IMR-90 (cell line): Measurements from ENCODE around the gene ECSCR. TPM values are rescaled to one million over a fixed set of nuclear protein-coding genes. Genes with fewer than 3 reads are reported as not detected.

Experiments
- ATAC-seq: fragments of 200-7000 bp; cut with Tn5 transposase; 2 replicates; pipeline ENCODE4 v1.9.1; 2020; ENCODE audit warnings: low read depth, mild to moderate bottlenecking, moderate library complexity
- BruUV-seq: library from RNA; stranded (reverse); fragments of 400-500 nt; replicated peaks from 2 replicates; lab custom pipeline; 2021; lab: Mats Ljungman, UMichigan
- CTCF ChIA-PET: fragments of 300-600 bp; formaldehyde crosslinking; extraction: SDS; loops from one replicate; lab custom pipeline; 2021; ENCODE audit warnings: antibody characterized with exemption; lab: Yijun Ruan, JAX
- POLR2A ChIA-PET: fragments of 300-600 bp; sonication (Branson Sonifier 250); formaldehyde crosslinking; loops from one replicate; lab custom pipeline; 2022; ENCODE audit warnings: antibody characterized with exemption; ENCODE audit not compliant: unreplicated experiment; lab: Charles Lee
- DNase-seq: peaks from one replicate; pipeline ENCODE4 v3.0.0; 2013
- H2AFZ ChIP-seq: replicated peaks from 2 replicates; pipeline ENCODE3; 2013; ENCODE audit warnings: low read length, mild to moderate bottlenecking; ENCODE audit not compliant: poor library complexity
- H2AK5ac ChIP-seq: 2 replicates; pipeline ENCODE4 v1.6.1; 2013; ENCODE audit warnings: low read depth, low read length, inconsistent platforms
- H2AK9ac ChIP-seq: replicated peaks from 2 replicates; pipeline ENCODE3; 2013; ENCODE audit warnings: mild to moderate bottlenecking, low read depth, low read length, moderate library complexity; ENCODE audit not compliant: poor library complexity
- H2BK120ac ChIP-seq: 2 replicates; pipeline ENCODE4 v1.6.1; 2013; ENCODE audit warnings: low read depth, low read length, inconsistent platforms
- H2BK15ac ChIP-seq: 3 replicates; pipeline ENCODE4 v1.6.1; 2013; ENCODE audit warnings: low read depth, low read length, inconsistent platforms
- H2BK20ac ChIP-seq: 2 replicates; pipeline ENCODE4 v1.6.1; 2013; ENCODE audit warnings: low read depth, mild to moderate bottlenecking, inconsistent platforms, low read length, moderate library complexity
- H2BK5ac ChIP-seq: 2 replicates; pipeline ENCODE4 v1.6.1; 2013; ENCODE audit warnings: mild to moderate bottlenecking, low read depth, low read length, inconsistent platforms; ENCODE audit not compliant: poor library complexity, severe bottlenecking
- H3K14ac ChIP-seq: replicated peaks from 2 replicates; pipeline ENCODE4 v1.6.1; 2013; ENCODE audit warnings: low read depth, low read length, inconsistent platforms
- H3K18ac ChIP-seq: 2 replicates; pipeline ENCODE4 v1.6.1; 2013; ENCODE audit warnings: low read depth, low read length, control low read depth
- H3K23ac ChIP-seq: 2 replicates; pipeline ENCODE4 v1.6.1; 2013; ENCODE audit warnings: low read depth, low read length, inconsistent platforms
- H3K27ac ChIP-seq: 2 replicates; pipeline ENCODE4 v1.5.1; 2013; ENCODE audit warnings: mild to moderate bottlenecking, control low read depth, low read length; ENCODE audit not compliant: insufficient read depth
- H3K27me3 ChIP-seq: 2 replicates; pipeline ENCODE4 v1.6.1; 2013; ENCODE audit warnings: low read length; ENCODE audit not compliant: control insufficient read depth, insufficient read depth
- H3K36me3 ChIP-seq: 2 replicates; pipeline ENCODE4 v1.6.1; 2013; ENCODE audit warnings: low read length, mixed read lengths; ENCODE audit not compliant: control insufficient read depth, insufficient read depth
- H3K4ac ChIP-seq: 2 replicates; pipeline ENCODE4 v1.6.1; 2013; ENCODE audit warnings: low read depth, low read length, inconsistent platforms
- H3K4me1 ChIP-seq: 2 replicates; pipeline ENCODE4 v1.6.1; 2013; ENCODE audit warnings: low read length, mixed read lengths; ENCODE audit not compliant: control insufficient read depth, insufficient read depth
- H3K4me2 ChIP-seq: 2 replicates; pipeline ENCODE4 v1.6.1; 2013; ENCODE audit warnings: low read depth, mild to moderate bottlenecking, control low read depth, low read length, moderate library complexity
- H3K4me3 ChIP-seq: 2 replicates; pipeline ENCODE4 v1.5.1; 2013; ENCODE audit warnings: low read depth, mild to moderate bottlenecking, control low read depth, low read length, moderate library complexity; ENCODE audit not compliant: insufficient read depth
- H3K56ac ChIP-seq: 2 replicates; pipeline ENCODE4 v1.6.1; 2013; ENCODE audit warnings: low read length, inconsistent platforms; ENCODE audit not compliant: insufficient read depth; ENCODE audit errors: extremely low read depth
- H3K79me1 ChIP-seq, 2 experiments: 2 replicates each; pipeline ENCODE4 v1.6.1; 2013; ENCODE audit warnings: low read length in 2 of 2, inconsistent platforms in 1 of 2, low read depth in 1 of 2
- H3K9ac ChIP-seq: 2 replicates; pipeline ENCODE4 v1.6.1; 2013; ENCODE audit warnings: low read depth, low read length, control low read depth
- H3K9me1 ChIP-seq: 2 replicates; pipeline ENCODE4 v1.6.1; 2013; ENCODE audit warnings: low read length, inconsistent platforms; ENCODE audit not compliant: insufficient read depth
- H3K9me3 ChIP-seq: 2 replicates; pipeline ENCODE4 v1.6.1; 2013; ENCODE audit warnings: low read length; ENCODE audit not compliant: control insufficient read depth, insufficient read depth
- H4K20me1 ChIP-seq: 2 replicates; pipeline ENCODE4 v1.6.1; 2013; ENCODE audit warnings: low read length, inconsistent platforms; ENCODE audit not compliant: insufficient read depth
- H4K5ac ChIP-seq: 2 replicates; pipeline ENCODE4 v1.6.1; 2013; ENCODE audit warnings: mild to moderate bottlenecking, low read depth, low read length, control low read depth
- H4K8ac ChIP-seq, 2 experiments: 2 replicates each; pipeline ENCODE4 v1.6.1; 2013; ENCODE audit warnings: low read depth in 2 of 2, low read length in 2 of 2, control low read depth in 1 of 2, inconsistent platforms in 1 of 2
- H4K91ac ChIP-seq: 2 replicates; pipeline ENCODE4 v1.6.1; 2013; ENCODE audit warnings: low read depth, low read length, inconsistent platforms; ENCODE audit not compliant: insufficient read depth
- BHLHE40 ChIP-seq: fragments of 150-350 bp; IDR thresholded peaks from 2 replicates; pipeline ENCODE4 v1.6.1; 2016; ENCODE audit warnings: mild to moderate bottlenecking, low read depth, low read length
- CEBPB ChIP-seq: IDR thresholded peaks from 2 replicates; pipeline ENCODE4 v1.6.1; 2012; ENCODE audit warnings: low read depth, low read length, improper control_type of control experiment
- CHD1 ChIP-seq: IDR thresholded peaks from 2 replicates; pipeline ENCODE4 v1.6.1; 2012; ENCODE audit warnings: low read depth, low read length, improper control_type of control experiment
- CTCF ChIP-seq: conservative IDR thresholded peaks from 2 replicates; pipeline ENCODE4 v1.5.1; 2012; ENCODE audit warnings: mild to moderate bottlenecking, low read depth, low read length, improper control_type of control experiment
- ELK1 ChIP-seq: fragments of 150-350 bp; IDR thresholded peaks from 2 replicates; pipeline ENCODE4 v1.6.1; 2016; ENCODE audit warnings: low read depth, mild to moderate bottlenecking, low read length, moderate library complexity, borderline replicate concordance
- FOS ChIP-seq: fragments of 150-350 bp; IDR thresholded peaks from 2 replicates; pipeline ENCODE4 v1.6.1; 2016; ENCODE audit warnings: low read depth, low read length
- MAFK ChIP-seq: IDR thresholded peaks from 2 replicates; pipeline ENCODE4 v1.6.1; 2012; ENCODE audit warnings: low read depth, low read length, improper control_type of control experiment
- MAZ ChIP-seq: IDR thresholded peaks from 2 replicates; pipeline ENCODE4 v1.6.1; 2012; ENCODE audit warnings: low read depth, mild to moderate bottlenecking, low read length, improper control_type of control experiment, moderate library complexity, borderline replicate concordance
- MXI1 ChIP-seq: IDR thresholded peaks from 2 replicates; pipeline ENCODE4 v1.6.1; 2012; ENCODE audit warnings: low read depth, mild to moderate bottlenecking, low read length, moderate library complexity, borderline replicate concordance
- NFE2L2 ChIP-seq: fragments of 150-350 bp; IDR thresholded peaks from 2 replicates; pipeline ENCODE4 v1.6.1; 2016; ENCODE audit warnings: low read depth, mild to moderate bottlenecking, low read length
- POLR2A ChIP-seq: IDR thresholded peaks from 2 replicates; pipeline ENCODE4 v1.6.1; 2012; ENCODE audit warnings: mild to moderate bottlenecking, low read depth, low read length
- RAD21 ChIP-seq: IDR thresholded peaks from 2 replicates; pipeline ENCODE4 v1.6.1; 2012; ENCODE audit warnings: low read length, improper control_type of control experiment
- RCOR1 ChIP-seq: IDR thresholded peaks from 2 replicates; pipeline ENCODE4 v1.6.1; 2012; ENCODE audit warnings: mild to moderate bottlenecking, low read length, improper control_type of control experiment; ENCODE audit not compliant: insufficient replicate concordance
- RFX5 ChIP-seq: IDR thresholded peaks from 2 replicates; pipeline ENCODE4 v1.8.0; 2012; ENCODE audit warnings: low read depth, mild to moderate bottlenecking, low read length, moderate library complexity
- SMC3 ChIP-seq: fragments of 150-350 bp; IDR thresholded peaks from 2 replicates; pipeline ENCODE4 v1.6.1; 2016; ENCODE audit warnings: low read depth, mild to moderate bottlenecking, antibody characterized with exemption, low read length, moderate library complexity
- USF2 ChIP-seq: fragments of 150-350 bp; IDR thresholded peaks from 2 replicates; pipeline ENCODE4 v1.6.1; 2017; ENCODE audit warnings: mild to moderate bottlenecking, antibody characterized with exemption, low read length, low read depth
- WGBS, 2 experiments: methylation state at CpG; one replicate each; pipeline versions ENCODE4 v1.1.5 to v1.1.7; 2013; ENCODE audit warnings: missing lambda C conversion rate in 2 of 2; ENCODE audit not compliant: insufficient read length in 1 of 2; ENCODE audit errors: extremely low coverage in 2 of 2; 5-methylcytosine and 5-hydroxymethylcytosine counted together
- dilution Hi-C: fragments of 300-500 bp; cut with HindIII; formaldehyde crosslinking; loops from one replicate; pipeline ENCODE4 v1.14.3; 2018; ENCODE audit warnings: low sequenced_read_pairs; ENCODE audit not compliant: unreplicated experiment
- in situ Hi-C: fragments of 300-500 bp; cut with MboI; formaldehyde crosslinking; loops from 3 replicates; pipeline ENCODE4 v1.14.3; 2019; ENCODE audit warnings: low sequenced_read_pairs, inconsistent platforms, mixed read lengths
- intact Hi-C: fragments of 100-400 bp; cut with micrococcal nuclease; formaldehyde crosslinking; loops from 2 replicates; pipeline ENCODE4 v1.10.0; 2022
- polyA plus RNA-seq, 3 experiments: library from polyadenylated mRNA; depleted of rRNA; stranded (reverse); fragments of >200 nt; gene quantifications; 2 replicates each; pipeline ENCODE4 v1.2.3, GENCODE V29; 2012; ENCODE audit warnings: low replicate concordance in 1 of 3
- total RNA-seq: library from RNA; depleted of rRNA; stranded (reverse); fragments of >200 nt; gene quantifications from 2 replicates; pipeline ENCODE4 v1.2.3, GENCODE V29; 2012

Gene ECSCR
- total and polyA plus RNA-seq, 2 of the 4 experiments (the other 2 are of a cell fraction) = 3.6 to 3.9 TPM

- H3K27ac ChIP-seq = no peak overlapping the region
- WGBS, 2 experiments = 100% methylated on average over 1 of the region's 8 CpGs; no CpG with 5 or more reads in 1 of the 2 experiments
- H3K36me3 ChIP-seq = peaks cover 21% of the 10 kb centered on the region
- no peak overlapping the region for H2AFZ ChIP-seq
- H3K23ac ChIP-seq = no peak overlapping the region
- in situ Hi-C loops (no loop called here), intact Hi-C loops (no loop called here), dilution Hi-C loops (loop anchor here (25.0 kb wide), 1 partner anchor 97 kb away; no protein-coding TSS in a partner anchor)
- H4K8ac ChIP-seq = no peak overlapping the region
- no peak overlapping the region for H3K4ac ChIP-seq
- BruUV-seq = no TSS peak
- ChIA-PET CTCF (no interaction called here), POLR2A (no interaction called here)
- no peak for TF ChIP-seq ELK1
- TF ChIP-seq CTCF = no peak
- TF ChIP-seq SMC3 = no peak
- TF ChIP-seq USF2 = no peak
- TF ChIP-seq NFE2L2 = no peak
- no peak for TF ChIP-seq BHLHE40
- TF ChIP-seq FOS = no peak
- no peak for TF ChIP-seq RFX5
- no peak for TF ChIP-seq MAZ
- no peak for TF ChIP-seq POLR2A
- no peak for TF ChIP-seq MXI1
- TF ChIP-seq RAD21 = no peak
- no peak for TF ChIP-seq CHD1
- no peak for TF ChIP-seq RCOR1
- TF ChIP-seq MAFK = no peak
- TF ChIP-seq CEBPB = no peak
- no peak overlapping the region for H2BK20ac ChIP-seq
- no peaks in the 10 kb centered on the region for H3K27me3 ChIP-seq
- H3K4me2 ChIP-seq = no peak overlapping the region
- no peaks in the 10 kb centered on the region for H3K9me3 ChIP-seq
- no peak overlapping the region for H2BK15ac ChIP-seq
- no peak overlapping the region for H3K9ac ChIP-seq
- DNase-seq = no peak
- no peak overlapping the region for H3K4me3 ChIP-seq
- H3K14ac ChIP-seq = no peak overlapping the region
- no peak overlapping the region for H2AK5ac ChIP-seq
- H4K5ac ChIP-seq = no peak overlapping the region
- H3K18ac ChIP-seq = no peak overlapping the region
- no peak overlapping the region for H4K91ac ChIP-seq
- no peaks in the 10 kb centered on the region for H4K20me1 ChIP-seq
- H3K9me1 ChIP-seq = no peaks in the 10 kb centered on the region
- no peaks in the 10 kb centered on the region for H3K79me1 ChIP-seq
- H3K4me1 ChIP-seq = peaks cover 7% of the 10 kb centered on the region; the same call in 1 of the 2 replicates
- no peak overlapping the region for H2BK120ac ChIP-seq
- no peak for ATAC-seq
- no peak overlapping the region for H2AK9ac ChIP-seq
- no peak overlapping the region for H2BK5ac ChIP-seq
- no peak overlapping the region for H3K56ac ChIP-seq
Observed at GRCh38 chr5:139415221-139415861, 47.2 kb downstream of the ECSCR start.
